Brain microvascular endothelial cell (primary cell): Measurements from ENCODE around the gene CACNA2D3.

Experiments
- DNase-seq: peaks from one replicate; pipeline ENCODE4 v3.0.0-alpha.2; 2020
- H3K27ac ChIP-seq: fragments of 250-450 bp; sonication (Bioruptor Pico); 2 replicates; pipeline ENCODE4 v1.5.1; 2020; ENCODE audit warnings: mild to moderate bottlenecking, moderate library complexity
- H3K27me3 ChIP-seq: fragments of 250-450 bp; sonication (Bioruptor Pico); replicated peaks from 2 replicates; pipeline ENCODE4 v1.5.1; 2020; ENCODE audit warnings: mild to moderate bottlenecking
- H3K36me3 ChIP-seq: fragments of 250-450 bp; sonication (Bioruptor Pico); replicated peaks from 2 replicates; pipeline ENCODE4 v1.5.1; 2020; ENCODE audit warnings: mild to moderate bottlenecking
- H3K4me3 ChIP-seq: 2 replicates; pipeline ENCODE4 v1.5.1; 2011; ENCODE audit warnings: low read depth, mild to moderate bottlenecking, control low read depth, low read length, moderate library complexity
- CTCF ChIP-seq: IDR thresholded peaks from 2 replicates; pipeline ENCODE4 v1.5.1; 2011; ENCODE audit warnings: low read depth, mild to moderate bottlenecking, moderate library complexity, low read length, control low read depth, inconsistent platforms; ENCODE audit errors: missing control alignments
- in situ Hi-C: cut with HindIII; loops from 2 replicates; pipeline ENCODE4 v1.10.0; 2017; ENCODE audit warnings: low sequenced_read_pairs, low pct_ligation_motif_present

CACNA2D3 gene

GRCh38 chr3:54123003-54123775 is 837 bp downstream of the CACNA2D3 start:
- no peak for DNase-seq
- in situ Hi-C loops = no loop called here
- no peak overlapping the region for H3K27ac ChIP-seq
- peaks cover 43% of the 10 kb centered on the region for H3K27me3 ChIP-seq
- TF ChIP-seq CTCF = no peak
- H3K36me3 ChIP-seq = no peaks in the 10 kb centered on the region
- no peak overlapping the region for H3K4me3 ChIP-seq

- Histone ChIP-seq H3K27ac (no peak overlapping the region), H3K36me3 (no peaks in the 10 kb centered on the region), H3K27me3 (peaks cover 43% of the 10 kb centered on the region), H3K4me3 (no peak overlapping the region)
- TF ChIP-seq CTCF = no peak
- no peak for DNase-seq
- in situ Hi-C loops = no loop called here
Observed at GRCh38 chr3:54123776-54124196, 1.4 kb downstream of the CACNA2D3 start.

- in situ Hi-C loops = no loop called here
- no peak for TF ChIP-seq CTCF
- H3K36me3 ChIP-seq = no peaks in the 10 kb centered on the region
- DNase-seq = no peak
- H3K4me3 ChIP-seq = no peak overlapping the region
- H3K27ac ChIP-seq = no peak overlapping the region
- peaks cover 38% of the 10 kb centered on the region for H3K27me3 ChIP-seq
Observed at GRCh38 chr3:54125300-54125699, 2.9 kb downstream of the CACNA2D3 start.

- no peak for DNase-seq
- no peak overlapping the region for H3K27ac ChIP-seq
- no peak for TF ChIP-seq CTCF
- H3K4me3 ChIP-seq = no peak overlapping the region
- in situ Hi-C loops = no loop called here
- H3K27me3 ChIP-seq = peaks cover 26% of the 10 kb centered on the region
- H3K36me3 ChIP-seq = no peaks in the 10 kb centered on the region
Observed at GRCh38 chr3:54126551-54126950, 4.2 kb downstream of the CACNA2D3 start.

GRCh38 chr3:54127499-54128056 is 5.2 kb downstream of the CACNA2D3 start:
- TF ChIP-seq CTCF = no peak
- Histone ChIP-seq H3K4me3 (no peak overlapping the region), H3K27me3 (peaks cover 19% of the 10 kb centered on the region), H3K27ac (no peak overlapping the region), H3K36me3 (no peaks in the 10 kb centered on the region)
- no peak for DNase-seq
- in situ Hi-C loops = no loop called here

GRCh38 chr3:54131026-54131605 is 8.8 kb downstream of the CACNA2D3 start:
- no peak overlapping the region for H3K27ac ChIP-seq
- no peak for TF ChIP-seq CTCF
- H3K36me3 ChIP-seq = no peaks in the 10 kb centered on the region
- no peaks in the 10 kb centered on the region for H3K27me3 ChIP-seq
- no peak for DNase-seq
- H3K4me3 ChIP-seq = no peak overlapping the region
- in situ Hi-C loops = no loop called here
